WTC11 (cell line): ENCODE data around the gene LPP. TPM values are rescaled to one million over a fixed set of nuclear protein-coding genes. Genes with fewer than 3 reads are reported as not detected.

ENCODE experiments used
- ATAC-seq: fragments of 200-7000 bp; cut with Tn5 transposase; 2 replicates; pipeline ENCODE4 v1.10.0; 2021; ENCODE audit warnings: mild to moderate bottlenecking, moderate library complexity
- CTCF ChIA-PET: fragments of 300-600 bp; sonication (Branson Sonifier 250); formaldehyde crosslinking; loops from one replicate; lab custom pipeline; 2021; ENCODE audit warnings: antibody characterized with exemption; lab: Charles Lee
- POLR2A ChIA-PET: fragments of 350-600 bp; sonication (Branson Sonifier 250); formaldehyde crosslinking; loops from one replicate; lab custom pipeline; 2021; ENCODE audit warnings: antibody characterized with exemption; lab: Charles Lee
- DNase-seq: peaks from one replicate; pipeline ENCODE4 v3.0.0; 2021; ENCODE audit warnings: low spot score
- H3K27ac Mint-ChIP-seq: 2 replicates; pipeline ENCODE4 v1.8.0; 2021; ENCODE audit warnings: mixed read lengths
- H3K27me3 Mint-ChIP-seq: 2 replicates; pipeline ENCODE4 v1.8.0; 2021; ENCODE audit warnings: low read depth, mild to moderate bottlenecking, moderate library complexity, mixed read lengths
- H3K36me3 Mint-ChIP-seq: 2 replicates; pipeline ENCODE4 v1.8.0; 2021; ENCODE audit warnings: mixed read lengths
- H3K4me1 Mint-ChIP-seq: 2 replicates; pipeline ENCODE4 v1.8.0; 2022; ENCODE audit warnings: mixed read lengths
- H3K4me3 Mint-ChIP-seq: 2 replicates; pipeline ENCODE4 v1.8.0; 2021; ENCODE audit warnings: mild to moderate bottlenecking, moderate library complexity, mixed read lengths
- H3K9me3 Mint-ChIP-seq: 2 replicates; pipeline ENCODE4 v1.8.0; 2021; ENCODE audit warnings: mixed read lengths
- ATF1 ChIP-seq: sonication (generic); formaldehyde crosslinking; IDR thresholded peaks from 2 replicates; pipeline ENCODE4 v1.8.1; 2023; ENCODE audit warnings: mild to moderate bottlenecking, moderate library complexity, missing genetic modification reagents
- CREM ChIP-seq: sonication (generic); formaldehyde crosslinking; IDR thresholded peaks from 2 replicates; pipeline ENCODE4 v1.8.1; 2022; ENCODE audit warnings: mild to moderate bottlenecking, missing genetic modification reagents, moderate library complexity
- FOXP1 ChIP-seq: sonication (generic); formaldehyde crosslinking; IDR thresholded peaks from 2 replicates; pipeline ENCODE4 v1.8.0; 2022; ENCODE audit warnings: missing genetic modification reagents, mild to moderate bottlenecking, moderate library complexity, borderline replicate concordance
- NR1H2 ChIP-seq: sonication (generic); formaldehyde crosslinking; IDR thresholded peaks from 2 replicates; pipeline ENCODE4 v1.9.0; 2021; ENCODE audit warnings: mild to moderate bottlenecking, moderate library complexity, missing genetic modification reagents
- NR2C2 ChIP-seq: sonication (generic); formaldehyde crosslinking; IDR thresholded peaks from 2 replicates; pipeline ENCODE4 v1.8.0; 2022; ENCODE audit warnings: mild to moderate bottlenecking, missing genetic modification reagents
- NR3C1 ChIP-seq: sonication (generic); formaldehyde crosslinking; conservative IDR thresholded peaks from 2 replicates; pipeline ENCODE4 v1.8.1; 2023; ENCODE audit warnings: low read depth, mild to moderate bottlenecking, missing genetic modification reagents
- OVOL2 ChIP-seq: fragments of 250-450 bp; sonication (Bioruptor Pico); IDR thresholded peaks from 2 replicates; pipeline ENCODE4 v1.9.0; 2021; ENCODE audit warnings: mild to moderate bottlenecking, borderline replicate concordance
- SOX15 ChIP-seq: fragments of 250-450 bp; sonication (Bioruptor Pico); IDR thresholded peaks from 2 replicates; pipeline ENCODE4 v1.9.0; 2021; ENCODE audit warnings: mild to moderate bottlenecking
- TEAD1 ChIP-seq: sonication (generic); formaldehyde crosslinking; IDR thresholded peaks from 2 replicates; pipeline ENCODE4 v1.8.0; 2022; ENCODE audit warnings: mild to moderate bottlenecking, missing genetic modification reagents
- TEAD4 ChIP-seq: sonication (generic); formaldehyde crosslinking; IDR thresholded peaks from 2 replicates; pipeline ENCODE4 v1.8.0; 2022; ENCODE audit warnings: mild to moderate bottlenecking, missing genetic modification reagents
- ZBTB21 ChIP-seq: sonication (generic); formaldehyde crosslinking; IDR thresholded peaks from 2 replicates; pipeline ENCODE4 v1.8.1; 2023; ENCODE audit warnings: mild to moderate bottlenecking, missing genetic modification reagents, borderline replicate concordance
- ZNF232 ChIP-seq: sonication (generic); formaldehyde crosslinking; IDR thresholded peaks from 2 replicates; pipeline ENCODE4 v1.8.0; 2022; ENCODE audit warnings: mild to moderate bottlenecking, missing genetic modification reagents
- total RNA-seq: library from RNA; stranded (reverse); gene quantifications from 3 replicates; pipeline ENCODE4 v1.2.3, GENCODE V29; 2021
- TF ChIP-seq, protein P1 (sequence below): fragments of 250-450 bp; sonication (Bioruptor Pico); IDR thresholded peaks from 2 replicates; pipeline ENCODE4 v1.9.0; 2021; ENCODE audit warnings: mild to moderate bottlenecking
- TF ChIP-seq, protein P2 (sequence below): fragments of 250-450 bp; sonication (Bioruptor Pico); IDR thresholded peaks from 2 replicates; pipeline ENCODE4 v1.8.0; 2021; ENCODE audit warnings: mild to moderate bottlenecking
- TF ChIP-seq, protein P3 (sequence below): sonication (generic); formaldehyde crosslinking; IDR thresholded peaks from 2 replicates; pipeline ENCODE4 v1.8.1; 2023; ENCODE audit warnings: mild to moderate bottlenecking, missing genetic modification reagents, moderate library complexity
- TF ChIP-seq, protein P4 (sequence below): sonication (generic); formaldehyde crosslinking; IDR thresholded peaks from 2 replicates; pipeline ENCODE4 v1.8.1; 2023; ENCODE audit warnings: mild to moderate bottlenecking, moderate library complexity, missing genetic modification reagents
- TF ChIP-seq, protein P5 (sequence below): sonication (generic); formaldehyde crosslinking; IDR thresholded peaks from 2 replicates; pipeline ENCODE4 v1.8.1; 2022; ENCODE audit warnings: mild to moderate bottlenecking, missing genetic modification reagents, moderate library complexity, borderline replicate concordance
- TF ChIP-seq, protein P6 (sequence below): sonication (generic); formaldehyde crosslinking; IDR thresholded peaks from 2 replicates; pipeline ENCODE4 v1.8.1; 2023; ENCODE audit warnings: mild to moderate bottlenecking, missing genetic modification reagents, borderline replicate concordance

Gene LPP
- total RNA-seq, 1 experiment from 2014 or later, result 49.6 TPM

DNA sequence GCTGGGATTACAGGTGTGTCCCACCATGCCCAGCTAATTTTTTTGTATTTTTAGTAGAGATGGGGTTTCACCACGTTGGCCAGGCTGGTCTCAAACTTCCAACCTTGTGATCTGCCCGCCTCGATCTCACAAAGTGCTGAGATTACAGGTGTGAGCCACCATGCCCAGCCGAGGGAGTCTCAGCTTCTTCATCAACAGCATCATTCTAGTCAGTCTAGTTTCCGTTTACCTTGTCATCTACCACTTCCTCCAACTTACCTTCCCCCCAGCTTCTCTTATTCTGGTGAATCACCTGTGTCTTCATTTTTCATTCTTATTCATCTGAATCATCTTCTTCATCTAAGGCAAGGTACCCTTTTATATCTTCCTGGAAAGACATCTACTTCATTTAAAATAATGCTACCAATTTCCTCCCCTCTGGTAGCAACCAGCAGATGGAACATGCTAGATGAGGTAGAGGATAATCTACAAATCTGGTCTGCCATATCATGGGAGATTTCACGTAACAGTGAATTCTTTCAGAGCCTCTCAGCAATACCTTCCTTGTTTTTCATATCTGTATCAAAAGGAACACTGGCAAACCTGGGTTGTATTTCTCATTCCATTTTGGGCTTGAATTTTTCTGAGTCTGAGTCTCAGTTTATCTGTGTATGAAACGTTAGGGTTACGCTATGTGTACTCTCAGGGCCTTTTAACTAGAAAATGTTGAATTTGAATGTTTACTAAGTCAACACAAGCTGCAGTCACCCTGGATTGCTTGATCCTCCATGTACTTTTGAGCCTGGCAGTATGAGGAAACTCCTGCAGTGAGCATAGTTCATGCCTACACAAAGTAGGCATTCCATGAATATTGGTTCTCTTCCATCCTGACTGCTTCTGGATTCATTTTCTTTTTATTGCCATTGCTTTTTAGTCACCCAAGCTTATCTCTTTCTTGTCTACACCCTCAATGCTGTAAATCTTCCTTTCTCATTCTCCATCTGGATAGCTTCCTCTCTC, 16.8 kb downstream of the LPP start (continued):
- TF ChIP-seq FOXP1 (CRISPR knock-in tag), result no peak
- no peak for TF ChIP-seq ATF1 (CRISPR knock-in tag)
- no peak for TF ChIP-seq ZNF232 (CRISPR knock-in tag)

DNA sequence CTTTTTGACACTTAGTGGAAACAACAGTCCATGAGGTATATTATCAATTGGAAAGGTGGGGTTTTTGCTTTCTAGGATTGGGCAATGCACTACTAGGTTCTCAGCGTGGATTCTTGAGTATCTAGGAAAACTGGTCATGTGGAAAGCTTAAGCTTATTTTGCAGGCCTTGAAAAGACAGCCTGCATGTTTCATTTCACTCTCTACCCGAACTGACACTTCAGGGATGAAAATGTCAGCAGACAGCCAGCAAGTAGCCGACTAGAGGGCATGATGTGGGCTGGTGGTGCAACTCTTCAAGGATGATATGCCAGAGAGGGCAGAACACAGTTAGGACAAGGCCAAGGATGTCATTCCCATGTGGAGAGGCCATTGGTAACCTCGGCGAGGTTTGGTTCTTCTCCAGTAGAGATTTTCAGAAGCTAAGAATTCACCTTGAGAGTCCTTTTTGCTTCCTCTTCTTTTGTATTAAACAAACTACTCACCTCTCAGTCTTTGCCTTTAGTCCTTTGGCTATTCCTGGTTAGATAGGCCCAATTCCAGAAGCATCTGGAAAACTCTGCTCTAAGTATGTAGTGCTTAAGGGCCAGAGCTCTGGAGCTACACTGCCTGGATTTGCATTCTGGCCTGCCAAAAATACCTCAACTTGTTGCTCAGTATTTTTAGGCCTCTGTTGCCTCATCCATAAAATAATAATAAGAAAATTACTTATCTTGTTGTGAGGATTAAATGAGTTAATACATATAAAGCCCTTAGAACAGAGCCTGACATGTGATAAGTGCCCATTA, 17.9 kb downstream of the LPP start:
- CTCF ChIA-PET, result interaction anchor here (0.5 to 1.0 kb wide), 2 partner anchors 34 to 338 kb away, joined by 3 to 4 read pairs; no protein-coding TSS in a partner anchor
- TF ChIP-seq, protein P1, sequence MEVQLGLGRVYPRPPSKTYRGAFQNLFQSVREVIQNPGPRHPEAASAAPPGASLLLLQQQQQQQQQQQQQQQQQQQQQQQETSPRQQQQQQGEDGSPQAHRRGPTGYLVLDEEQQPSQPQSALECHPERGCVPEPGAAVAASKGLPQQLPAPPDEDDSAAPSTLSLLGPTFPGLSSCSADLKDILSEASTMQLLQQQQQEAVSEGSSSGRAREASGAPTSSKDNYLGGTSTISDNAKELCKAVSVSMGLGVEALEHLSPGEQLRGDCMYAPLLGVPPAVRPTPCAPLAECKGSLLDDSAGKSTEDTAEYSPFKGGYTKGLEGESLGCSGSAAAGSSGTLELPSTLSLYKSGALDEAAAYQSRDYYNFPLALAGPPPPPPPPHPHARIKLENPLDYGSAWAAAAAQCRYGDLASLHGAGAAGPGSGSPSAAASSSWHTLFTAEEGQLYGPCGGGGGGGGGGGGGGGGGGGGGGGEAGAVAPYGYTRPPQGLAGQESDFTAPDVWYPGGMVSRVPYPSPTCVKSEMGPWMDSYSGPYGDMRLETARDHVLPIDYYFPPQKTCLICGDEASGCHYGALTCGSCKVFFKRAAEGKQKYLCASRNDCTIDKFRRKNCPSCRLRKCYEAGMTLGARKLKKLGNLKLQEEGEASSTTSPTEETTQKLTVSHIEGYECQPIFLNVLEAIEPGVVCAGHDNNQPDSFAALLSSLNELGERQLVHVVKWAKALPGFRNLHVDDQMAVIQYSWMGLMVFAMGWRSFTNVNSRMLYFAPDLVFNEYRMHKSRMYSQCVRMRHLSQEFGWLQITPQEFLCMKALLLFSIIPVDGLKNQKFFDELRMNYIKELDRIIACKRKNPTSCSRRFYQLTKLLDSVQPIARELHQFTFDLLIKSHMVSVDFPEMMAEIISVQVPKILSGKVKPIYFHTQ (CRISPR knock-in tag), result no peak
- TF ChIP-seq, protein P2, sequence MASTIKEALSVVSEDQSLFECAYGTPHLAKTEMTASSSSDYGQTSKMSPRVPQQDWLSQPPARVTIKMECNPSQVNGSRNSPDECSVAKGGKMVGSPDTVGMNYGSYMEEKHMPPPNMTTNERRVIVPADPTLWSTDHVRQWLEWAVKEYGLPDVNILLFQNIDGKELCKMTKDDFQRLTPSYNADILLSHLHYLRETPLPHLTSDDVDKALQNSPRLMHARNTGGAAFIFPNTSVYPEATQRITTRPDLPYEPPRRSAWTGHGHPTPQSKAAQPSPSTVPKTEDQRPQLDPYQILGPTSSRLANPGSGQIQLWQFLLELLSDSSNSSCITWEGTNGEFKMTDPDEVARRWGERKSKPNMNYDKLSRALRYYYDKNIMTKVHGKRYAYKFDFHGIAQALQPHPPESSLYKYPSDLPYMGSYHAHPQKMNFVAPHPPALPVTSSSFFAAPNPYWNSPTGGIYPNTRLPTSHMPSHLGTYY, result no peak
- TF ChIP-seq, protein P3, sequence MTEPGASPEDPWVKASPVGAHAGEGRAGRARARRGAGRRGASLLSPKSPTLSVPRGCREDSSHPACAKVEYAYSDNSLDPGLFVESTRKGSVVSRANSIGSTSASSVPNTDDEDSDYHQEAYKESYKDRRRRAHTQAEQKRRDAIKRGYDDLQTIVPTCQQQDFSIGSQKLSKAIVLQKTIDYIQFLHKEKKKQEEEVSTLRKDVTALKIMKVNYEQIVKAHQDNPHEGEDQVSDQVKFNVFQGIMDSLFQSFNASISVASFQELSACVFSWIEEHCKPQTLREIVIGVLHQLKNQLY (CRISPR knock-in tag), result no peak
- TF ChIP-seq CREM, result no peak
- TF ChIP-seq, protein P4, sequence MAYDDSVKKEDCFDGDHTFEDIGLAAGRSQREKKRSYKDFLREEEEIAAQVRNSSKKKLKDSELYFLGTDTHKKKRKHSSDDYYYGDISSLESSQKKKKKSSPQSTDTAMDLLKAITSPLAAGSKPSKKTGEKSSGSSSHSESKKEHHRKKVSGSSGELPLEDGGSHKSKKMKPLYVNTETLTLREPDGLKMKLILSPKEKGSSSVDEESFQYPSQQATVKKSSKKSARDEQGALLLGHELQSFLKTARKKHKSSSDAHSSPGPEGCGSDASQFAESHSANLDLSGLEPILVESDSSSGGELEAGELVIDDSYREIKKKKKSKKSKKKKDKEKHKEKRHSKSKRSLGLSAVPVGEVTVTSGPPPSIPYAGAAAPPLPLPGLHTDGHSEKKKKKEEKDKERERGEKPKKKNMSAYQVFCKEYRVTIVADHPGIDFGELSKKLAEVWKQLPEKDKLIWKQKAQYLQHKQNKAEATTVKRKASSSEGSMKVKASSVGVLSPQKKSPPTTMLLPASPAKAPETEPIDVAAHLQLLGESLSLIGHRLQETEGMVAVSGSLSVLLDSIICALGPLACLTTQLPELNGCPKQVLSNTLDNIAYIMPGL (CRISPR knock-in tag), result no peak
- TF ChIP-seq NR2C2 (CRISPR knock-in tag), result no peak
- no peak for TF ChIP-seq TEAD4 (CRISPR knock-in tag)
- no peak for TF ChIP-seq TEAD1 (CRISPR knock-in tag)
- TF ChIP-seq NR1H2 (CRISPR knock-in tag), result no peak
- TF ChIP-seq ZBTB21 (CRISPR knock-in tag), result no peak
- no peak for TF ChIP-seq OVOL2
- TF ChIP-seq, protein P5, sequence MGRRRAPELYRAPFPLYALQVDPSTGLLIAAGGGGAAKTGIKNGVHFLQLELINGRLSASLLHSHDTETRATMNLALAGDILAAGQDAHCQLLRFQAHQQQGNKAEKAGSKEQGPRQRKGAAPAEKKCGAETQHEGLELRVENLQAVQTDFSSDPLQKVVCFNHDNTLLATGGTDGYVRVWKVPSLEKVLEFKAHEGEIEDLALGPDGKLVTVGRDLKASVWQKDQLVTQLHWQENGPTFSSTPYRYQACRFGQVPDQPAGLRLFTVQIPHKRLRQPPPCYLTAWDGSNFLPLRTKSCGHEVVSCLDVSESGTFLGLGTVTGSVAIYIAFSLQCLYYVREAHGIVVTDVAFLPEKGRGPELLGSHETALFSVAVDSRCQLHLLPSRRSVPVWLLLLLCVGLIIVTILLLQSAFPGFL (CRISPR knock-in tag), result no peak
- TF ChIP-seq, protein P6, sequence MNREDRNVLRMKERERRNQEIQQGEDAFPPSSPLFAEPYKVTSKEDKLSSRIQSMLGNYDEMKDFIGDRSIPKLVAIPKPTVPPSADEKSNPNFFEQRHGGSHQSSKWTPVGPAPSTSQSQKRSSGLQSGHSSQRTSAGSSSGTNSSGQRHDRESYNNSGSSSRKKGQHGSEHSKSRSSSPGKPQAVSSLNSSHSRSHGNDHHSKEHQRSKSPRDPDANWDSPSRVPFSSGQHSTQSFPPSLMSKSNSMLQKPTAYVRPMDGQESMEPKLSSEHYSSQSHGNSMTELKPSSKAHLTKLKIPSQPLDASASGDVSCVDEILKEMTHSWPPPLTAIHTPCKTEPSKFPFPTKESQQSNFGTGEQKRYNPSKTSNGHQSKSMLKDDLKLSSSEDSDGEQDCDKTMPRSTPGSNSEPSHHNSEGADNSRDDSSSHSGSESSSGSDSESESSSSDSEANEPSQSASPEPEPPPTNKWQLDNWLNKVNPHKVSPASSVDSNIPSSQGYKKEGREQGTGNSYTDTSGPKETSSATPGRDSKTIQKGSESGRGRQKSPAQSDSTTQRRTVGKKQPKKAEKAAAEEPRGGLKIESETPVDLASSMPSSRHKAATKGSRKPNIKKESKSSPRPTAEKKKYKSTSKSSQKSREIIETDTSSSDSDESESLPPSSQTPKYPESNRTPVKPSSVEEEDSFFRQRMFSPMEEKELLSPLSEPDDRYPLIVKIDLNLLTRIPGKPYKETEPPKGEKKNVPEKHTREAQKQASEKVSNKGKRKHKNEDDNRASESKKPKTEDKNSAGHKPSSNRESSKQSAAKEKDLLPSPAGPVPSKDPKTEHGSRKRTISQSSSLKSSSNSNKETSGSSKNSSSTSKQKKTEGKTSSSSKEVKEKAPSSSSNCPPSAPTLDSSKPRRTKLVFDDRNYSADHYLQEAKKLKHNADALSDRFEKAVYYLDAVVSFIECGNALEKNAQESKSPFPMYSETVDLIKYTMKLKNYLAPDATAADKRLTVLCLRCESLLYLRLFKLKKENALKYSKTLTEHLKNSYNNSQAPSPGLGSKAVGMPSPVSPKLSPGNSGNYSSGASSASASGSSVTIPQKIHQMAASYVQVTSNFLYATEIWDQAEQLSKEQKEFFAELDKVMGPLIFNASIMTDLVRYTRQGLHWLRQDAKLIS, result no peak
- no peak for TF ChIP-seq ATF1 (CRISPR knock-in tag)
- TF ChIP-seq SOX15, result no peak
- TF ChIP-seq NR3C1 (CRISPR knock-in tag), result no peak

More for the DNA sequence above, 17.9 kb downstream of the LPP start:
- H3K4me1 Mint-ChIP-seq, result peaks cover 39% of the 10 kb centered on the region
- H3K9me3 Mint-ChIP-seq, result no peaks in the 10 kb centered on the region
- no peaks in the 10 kb centered on the region; the same call in 1 of the 2 replicates for H3K36me3 Mint-ChIP-seq
- no peak overlapping the region for H3K4me3 Mint-ChIP-seq
- no peak overlapping the region for H3K27ac Mint-ChIP-seq
- ATAC-seq (no peak), DNase-seq (no peak)
- POLR2A ChIA-PET, result interaction anchor here (0.9 kb wide), 1 partner anchor 13 kb away, joined by 4 read pairs; no protein-coding TSS in a partner anchor
- no peaks in the 10 kb centered on the region for H3K27me3 Mint-ChIP-seq
